ENCODE measurements around the gene MS4A4E.

The MS4A4E gene

DNA sequence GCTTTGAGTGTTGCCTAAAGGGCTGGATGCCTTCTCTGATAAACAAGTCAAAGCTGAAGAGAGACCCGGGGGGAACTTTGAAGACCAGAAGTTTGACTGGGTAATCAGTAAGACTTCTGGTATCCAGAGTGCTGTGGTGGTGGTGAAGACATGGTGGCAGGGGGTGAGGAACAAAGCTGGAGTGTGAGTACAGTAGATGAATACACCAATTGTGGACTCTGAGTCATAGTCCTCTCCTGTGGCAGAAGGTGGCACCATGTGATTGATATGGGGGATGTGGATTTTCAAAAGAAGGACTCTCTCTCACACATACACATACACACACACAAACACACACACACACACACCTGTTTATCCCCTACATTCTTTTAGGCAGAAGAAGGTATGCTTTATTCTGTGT lies 72.4 kb downstream of the MS4A4E start (continued):
- TF ChIP-seq ZNF518A (tag by site-specific recombination; conservative IDR thresholded peaks at IDR 0.05; ENCODE audit: low read depth) (no peak), ZNF623 (tag by site-specific recombination; IDR thresholded peaks at IDR 0.05) (no peak), ZNF76 (tag by site-specific recombination; IDR thresholded peaks at IDR 0.05; ENCODE audit: borderline replicate concordance, low read depth) (no peak), OVOL3 (tag by site-specific recombination; IDR thresholded peaks at IDR 0.05) (no peak)

- no peak overlapping the region for H3K4me3 ChIP-seq (ENCODE audit: low read depth, low read length)
- H3K9me3 ChIP-seq (ENCODE audit: control insufficient read depth, insufficient read depth, low read depth, low read length): no peaks in the 10 kb centered on the region
- no peak overlapping the region for H3K27ac ChIP-seq (ENCODE audit: extremely low read depth, low read depth, low read length)
- no peaks in the 10 kb centered on the region for H3K4me1 ChIP-seq (ENCODE audit: control insufficient read depth, insufficient read depth, low read length)
- POLR2A ChIA-PET: no interaction called here
- CTCF ChIA-PET: interaction anchor here (0.6 kb wide), 2 partner anchors 82 to 215 kb away, joined by 3 read pairs; no protein-coding TSS in a partner anchor
- TF ChIP-seq SETDB1 (IDR thresholded peaks at IDR 0.05; ENCODE audit: insufficient read length, low read length) (peak; percentile 98), TRIM28 (IDR thresholded peaks at IDR 0.05; ENCODE audit: borderline replicate concordance, low read length) (peak; percentile 82; the same call in 1 of the 2 replicates), SCRT2 (tag by site-specific recombination; IDR thresholded peaks at IDR 0.05) (no peak)
- no peaks in the 10 kb centered on the region for H3K36me3 ChIP-seq (ENCODE audit: control insufficient read depth in 2 of 2, insufficient read depth in 1 of 2, low read length in 2 of 2)
These were observed 73.5 kb downstream of the MS4A4E start for GRCh38 chr11:60169264-60169915.

DNA sequence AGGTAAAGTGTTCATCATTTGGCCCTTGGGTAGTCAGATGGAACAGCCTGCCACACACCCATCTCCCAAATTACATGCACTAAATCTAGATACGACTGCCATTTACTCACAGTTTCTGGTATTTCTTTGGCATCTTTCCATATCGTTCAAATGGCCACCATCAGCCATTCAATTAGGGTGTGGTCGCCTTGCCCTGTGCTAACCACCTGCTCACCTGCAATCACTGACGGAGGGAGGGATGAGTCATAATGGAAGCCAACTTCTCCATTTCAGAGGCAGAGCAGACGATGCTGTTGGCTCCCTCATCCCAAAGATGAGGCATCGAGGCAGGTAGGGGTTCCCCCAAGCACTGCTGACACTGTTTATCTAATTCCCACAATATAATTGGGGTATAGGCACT lies 74.6 kb downstream of the MS4A4E start:
- Histone ChIP-seq H3K4me3 (ENCODE audit: low read depth, low read length) (no peak overlapping the region), H3K9me3 (ENCODE audit: control insufficient read depth, insufficient read depth, low read depth, low read length) (no peaks in the 10 kb centered on the region), H3K4me1 (ENCODE audit: control insufficient read depth, insufficient read depth, low read length) (no peaks in the 10 kb centered on the region), H3K36me3 (ENCODE audit: control insufficient read depth in 2 of 2, insufficient read depth in 1 of 2, low read length in 2 of 2) (no peaks in the 10 kb centered on the region), H3K27ac (ENCODE audit: extremely low read depth, low read depth, low read length) (no peak overlapping the region)
- ChIA-PET POLR2A (no interaction called here), CTCF (no interaction called here)
- TF ChIP-seq ZNF768 (tag by site-specific recombination; IDR thresholded peaks at IDR 0.05) (no peak), PBX3 (CRISPR knock-in tag; IDR thresholded peaks at IDR 0.05) (no peak), ZNF571 (tag by site-specific recombination; IDR thresholded peaks at IDR 0.05) (no peak), ZNF501 (tag by site-specific recombination; IDR thresholded peaks at IDR 0.05) (no peak), FEZF1 (tag by site-specific recombination; IDR thresholded peaks at IDR 0.05) (no peak), ZNF18 (tag by site-specific recombination; IDR thresholded peaks at IDR 0.05) (no peak), SCRT1 (tag by site-specific recombination; IDR thresholded peaks at IDR 0.05; ENCODE audit: borderline replicate concordance) (no peak), ZBTB20 (tag by site-specific recombination; IDR thresholded peaks at IDR 0.05) (no peak), GLIS1 (tag by site-specific recombination; IDR thresholded peaks at IDR 0.05) (no peak)
- TF ChIP-seq, protein P1, sequence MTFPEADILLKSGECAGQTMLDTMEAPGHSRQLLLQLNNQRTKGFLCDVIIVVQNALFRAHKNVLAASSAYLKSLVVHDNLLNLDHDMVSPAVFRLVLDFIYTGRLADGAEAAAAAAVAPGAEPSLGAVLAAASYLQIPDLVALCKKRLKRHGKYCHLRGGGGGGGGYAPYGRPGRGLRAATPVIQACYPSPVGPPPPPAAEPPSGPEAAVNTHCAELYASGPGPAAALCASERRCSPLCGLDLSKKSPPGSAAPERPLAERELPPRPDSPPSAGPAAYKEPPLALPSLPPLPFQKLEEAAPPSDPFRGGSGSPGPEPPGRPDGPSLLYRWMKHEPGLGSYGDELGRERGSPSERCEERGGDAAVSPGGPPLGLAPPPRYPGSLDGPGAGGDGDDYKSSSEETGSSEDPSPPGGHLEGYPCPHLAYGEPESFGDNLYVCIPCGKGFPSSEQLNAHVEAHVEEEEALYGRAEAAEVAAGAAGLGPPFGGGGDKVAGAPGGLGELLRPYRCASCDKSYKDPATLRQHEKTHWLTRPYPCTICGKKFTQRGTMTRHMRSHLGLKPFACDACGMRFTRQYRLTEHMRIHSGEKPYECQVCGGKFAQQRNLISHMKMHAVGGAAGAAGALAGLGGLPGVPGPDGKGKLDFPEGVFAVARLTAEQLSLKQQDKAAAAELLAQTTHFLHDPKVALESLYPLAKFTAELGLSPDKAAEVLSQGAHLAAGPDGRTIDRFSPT (tag by site-specific recombination; IDR thresholded peaks at IDR 0.05): no peak
- TF ChIP-seq, protein P2, sequence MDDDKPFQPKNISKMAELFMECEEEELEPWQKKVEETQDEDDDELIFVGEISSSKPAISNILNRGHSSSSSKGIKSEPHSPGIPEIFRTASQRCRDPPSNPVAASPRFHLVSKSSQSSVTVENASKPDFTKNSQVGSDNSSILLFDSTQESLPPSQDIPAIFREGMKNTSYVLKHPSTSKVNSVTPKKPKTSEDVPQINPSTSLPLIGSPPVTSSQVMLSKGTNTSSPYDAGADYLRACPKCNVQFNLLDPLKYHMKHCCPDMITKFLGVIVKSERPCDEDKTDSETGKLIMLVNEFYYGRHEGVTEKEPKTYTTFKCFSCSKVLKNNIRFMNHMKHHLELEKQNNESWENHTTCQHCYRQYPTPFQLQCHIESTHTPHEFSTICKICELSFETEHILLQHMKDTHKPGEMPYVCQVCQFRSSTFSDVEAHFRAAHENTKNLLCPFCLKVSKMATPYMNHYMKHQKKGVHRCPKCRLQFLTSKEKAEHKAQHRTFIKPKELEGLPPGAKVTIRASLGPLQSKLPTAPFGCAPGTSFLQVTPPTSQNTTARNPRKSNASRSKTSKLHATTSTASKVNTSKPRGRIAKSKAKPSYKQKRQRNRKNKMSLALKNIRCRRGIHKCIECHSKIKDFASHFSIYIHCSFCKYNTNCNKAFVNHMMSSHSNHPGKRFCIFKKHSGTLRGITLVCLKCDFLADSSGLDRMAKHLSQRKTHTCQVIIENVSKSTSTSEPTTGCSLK (tag by site-specific recombination; IDR thresholded peaks at IDR 0.05): no peak
- TF ChIP-seq, protein P3, sequence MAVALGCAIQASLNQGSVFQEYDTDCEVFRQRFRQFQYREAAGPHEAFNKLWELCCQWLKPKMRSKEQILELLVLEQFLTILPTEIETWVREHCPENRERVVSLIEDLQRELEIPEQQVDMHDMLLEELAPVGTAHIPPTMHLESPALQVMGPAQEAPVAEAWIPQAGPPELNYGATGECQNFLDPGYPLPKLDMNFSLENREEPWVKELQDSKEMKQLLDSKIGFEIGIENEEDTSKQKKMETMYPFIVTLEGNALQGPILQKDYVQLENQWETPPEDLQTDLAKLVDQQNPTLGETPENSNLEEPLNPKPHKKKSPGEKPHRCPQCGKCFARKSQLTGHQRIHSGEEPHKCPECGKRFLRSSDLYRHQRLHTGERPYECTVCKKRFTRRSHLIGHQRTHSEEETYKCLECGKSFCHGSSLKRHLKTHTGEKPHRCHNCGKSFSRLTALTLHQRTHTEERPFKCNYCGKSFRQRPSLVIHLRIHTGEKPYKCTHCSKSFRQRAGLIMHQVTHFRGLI (tag by site-specific recombination; IDR thresholded peaks at IDR 0.05): no peak

Measured in HEK293 (cell line).